Activated CD8-positive, alpha-beta memory T cell treated with anti-CD3 and anti-CD28 coated beads for 36 hours (primary cell): ENCODE data around the gene S100A7. TPM values are rescaled to one million over a fixed set of nuclear protein-coding genes. Genes with fewer than 3 reads are reported as not detected.
"Not testable (repeated sequence)": the region's sequence is repeated elsewhere in the genome, so short reads cannot be mapped to it uniquely, and the experiment has no call there.

ENCODE experiments used
- CTCF ChIA-PET: fragments of 350-600 bp; sonication (Branson Sonifier 250); formaldehyde crosslinking; loops from one replicate; lab custom pipeline; 2021; ENCODE audit warnings: antibody characterized with exemption; lab: Charles Lee
- POLR2A ChIA-PET: fragments of 350-600 bp; sonication (Branson Sonifier 250); formaldehyde crosslinking; loops from one replicate; lab custom pipeline; 2021; ENCODE audit warnings: antibody characterized with exemption; lab: Charles Lee
- total RNA-seq, 2 experiments: library from RNA; stranded (reverse); gene quantifications; one replicate each; pipeline ENCODE4 v1.2.3, GENCODE V29; 2021

The S100A7 gene
- total RNA-seq, 2 experiments from 2014 or later, result not detected

DNA sequence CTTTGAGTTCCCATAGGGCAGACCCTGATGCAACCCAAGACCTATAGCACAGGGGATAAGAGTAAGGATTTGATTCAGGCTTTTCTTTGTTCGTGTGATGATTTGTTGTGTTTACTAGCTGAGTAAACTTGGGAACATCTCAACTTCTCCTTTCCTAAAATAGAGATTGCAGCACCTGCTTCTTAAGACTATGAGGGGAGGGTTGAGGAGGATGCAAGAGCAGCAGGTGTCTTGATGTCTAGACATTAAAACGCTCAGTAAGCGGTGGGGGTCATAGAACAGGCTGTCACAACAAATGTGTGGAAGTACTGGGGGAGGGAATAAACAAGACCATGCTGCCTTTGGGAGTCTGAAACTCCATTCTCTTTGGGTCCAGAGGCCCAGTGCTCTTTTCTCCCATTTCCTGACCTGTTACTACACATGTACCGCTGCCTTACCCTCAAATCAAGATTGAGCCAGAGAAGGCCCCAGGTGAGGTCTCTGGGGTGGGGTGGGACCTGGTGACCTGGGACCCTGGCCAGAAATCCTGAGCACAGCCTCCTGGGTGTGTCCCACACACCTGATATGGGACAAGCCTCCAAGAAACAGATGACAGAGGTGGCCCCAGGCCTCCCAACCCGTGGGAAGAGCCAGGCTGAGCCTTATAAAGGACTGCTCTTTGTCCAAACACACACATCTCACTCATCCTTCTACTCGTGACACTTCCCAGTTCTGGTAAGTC is 44.4 kb downstream of the S100A7 start, which contains the start of gene S100A7A:
S100A7A (plus strand) TSS at position 671 of the 721 bp plus-strand sequence. CDS start 1,563 bp downstream, outside the sequence.
- POLR2A ChIA-PET, result no interaction called here
- CTCF ChIA-PET, result no interaction called here

- CTCF ChIA-PET, POLR2A ChIA-PET: not testable (repeated sequence)
Measured at GRCh38 chr1:153413961-153414360, 46.5 kb downstream of the S100A7 start.

Other genes with a start within 250 kb of the S100A7 start
- gene PRR9, start 243.1 kb downstream of the S100A7 start, total RNA-seq, result not detected
- gene LORICRIN, start 201.0 kb downstream of the S100A7 start, total RNA-seq, result not detected
- not detected for gene PGLYRP3, start 147.7 kb downstream of the S100A7 start, total RNA-seq
- not detected for gene PGLYRP4, start 111.8 kb downstream of the S100A7 start, total RNA-seq
- gene S100A9, start 102.8 kb downstream of the S100A7 start, total RNA-seq, result not detected
- gene S100A12, start 85.0 kb downstream of the S100A7 start, total RNA-seq, result not detected
- gene S100A8, start 69.6 kb downstream of the S100A7 start, total RNA-seq, result not detected
- gene S100A7A, start 44.1 kb downstream of the S100A7 start, total RNA-seq, result not detected
- gene S100A6, start 75.3 kb upstream of the S100A7 start, total RNA-seq, result 100 to 1,000 TPM; 203 to 213 TPM
- gene S100A5, start 80.3 kb upstream of the S100A7 start, total RNA-seq, result 1 to 10 TPM; 1.1 to 1.2 TPM
- gene S100A4, start 85.2 kb upstream of the S100A7 start, total RNA-seq, result 100 to 1,000 TPM; 125 TPM
- gene S100A3, start 88.6 kb upstream of the S100A7 start, total RNA-seq, result not detected
- gene S100A2, start 105.2 kb upstream of the S100A7 start, total RNA-seq, result 1 to 10 TPM; 1.2 to 1.6 TPM
- not detected for gene S100A16, start 152.5 kb upstream of the S100A7 start, total RNA-seq
- not detected for gene S100A14, start 155.7 kb upstream of the S100A7 start, total RNA-seq
- gene S100A13, start 166.9 kb upstream of the S100A7 start, total RNA-seq, result 1 to 10 TPM; 5.1 to 6.9 TPM
- gene S100A1, start 167.8 kb upstream of the S100A7 start, total RNA-seq, result not detected
- 10 to 100 TPM; 90.4 to 93.0 TPM for gene CHTOP, start 173.4 kb upstream of the S100A7 start, total RNA-seq
- gene SNAPIN, start 198.1 kb upstream of the S100A7 start, total RNA-seq, result 10 to 100 TPM; 34.3 to 34.4 TPM
- 100 to 1,000 TPM; 372 to 384 TPM for gene ILF2, start 210.3 kb upstream of the S100A7 start, total RNA-seq
- not detected for gene NPR1, start 218.0 kb upstream of the S100A7 start, total RNA-seq